Endothelial cell of hepatic sinusoid (primary cell): ENCODE measurements around the gene ABCA6.
"Not testable (repeated sequence)": the region's sequence is repeated elsewhere in the genome, so short reads cannot be mapped to it uniquely, and the experiment has no call there.

Experiments used
- in situ Hi-C: cut with HindIII; loops from 2 replicates; pipeline ENCODE4 v1.10.0; 2017; ENCODE audit warnings: low sequenced_read_pairs

The ABCA6 gene, protein sequence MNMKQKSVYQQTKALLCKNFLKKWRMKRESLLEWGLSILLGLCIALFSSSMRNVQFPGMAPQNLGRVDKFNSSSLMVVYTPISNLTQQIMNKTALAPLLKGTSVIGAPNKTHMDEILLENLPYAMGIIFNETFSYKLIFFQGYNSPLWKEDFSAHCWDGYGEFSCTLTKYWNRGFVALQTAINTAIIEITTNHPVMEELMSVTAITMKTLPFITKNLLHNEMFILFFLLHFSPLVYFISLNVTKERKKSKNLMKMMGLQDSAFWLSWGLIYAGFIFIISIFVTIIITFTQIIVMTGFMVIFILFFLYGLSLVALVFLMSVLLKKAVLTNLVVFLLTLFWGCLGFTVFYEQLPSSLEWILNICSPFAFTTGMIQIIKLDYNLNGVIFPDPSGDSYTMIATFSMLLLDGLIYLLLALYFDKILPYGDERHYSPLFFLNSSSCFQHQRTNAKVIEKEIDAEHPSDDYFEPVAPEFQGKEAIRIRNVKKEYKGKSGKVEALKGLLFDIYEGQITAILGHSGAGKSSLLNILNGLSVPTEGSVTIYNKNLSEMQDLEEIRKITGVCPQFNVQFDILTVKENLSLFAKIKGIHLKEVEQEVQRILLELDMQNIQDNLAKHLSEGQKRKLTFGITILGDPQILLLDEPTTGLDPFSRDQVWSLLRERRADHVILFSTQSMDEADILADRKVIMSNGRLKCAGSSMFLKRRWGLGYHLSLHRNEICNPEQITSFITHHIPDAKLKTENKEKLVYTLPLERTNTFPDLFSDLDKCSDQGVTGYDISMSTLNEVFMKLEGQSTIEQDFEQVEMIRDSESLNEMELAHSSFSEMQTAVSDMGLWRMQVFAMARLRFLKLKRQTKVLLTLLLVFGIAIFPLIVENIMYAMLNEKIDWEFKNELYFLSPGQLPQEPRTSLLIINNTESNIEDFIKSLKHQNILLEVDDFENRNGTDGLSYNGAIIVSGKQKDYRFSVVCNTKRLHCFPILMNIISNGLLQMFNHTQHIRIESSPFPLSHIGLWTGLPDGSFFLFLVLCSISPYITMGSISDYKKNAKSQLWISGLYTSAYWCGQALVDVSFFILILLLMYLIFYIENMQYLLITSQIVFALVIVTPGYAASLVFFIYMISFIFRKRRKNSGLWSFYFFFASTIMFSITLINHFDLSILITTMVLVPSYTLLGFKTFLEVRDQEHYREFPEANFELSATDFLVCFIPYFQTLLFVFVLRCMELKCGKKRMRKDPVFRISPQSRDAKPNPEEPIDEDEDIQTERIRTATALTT (N-terminal part only)

DNA sequence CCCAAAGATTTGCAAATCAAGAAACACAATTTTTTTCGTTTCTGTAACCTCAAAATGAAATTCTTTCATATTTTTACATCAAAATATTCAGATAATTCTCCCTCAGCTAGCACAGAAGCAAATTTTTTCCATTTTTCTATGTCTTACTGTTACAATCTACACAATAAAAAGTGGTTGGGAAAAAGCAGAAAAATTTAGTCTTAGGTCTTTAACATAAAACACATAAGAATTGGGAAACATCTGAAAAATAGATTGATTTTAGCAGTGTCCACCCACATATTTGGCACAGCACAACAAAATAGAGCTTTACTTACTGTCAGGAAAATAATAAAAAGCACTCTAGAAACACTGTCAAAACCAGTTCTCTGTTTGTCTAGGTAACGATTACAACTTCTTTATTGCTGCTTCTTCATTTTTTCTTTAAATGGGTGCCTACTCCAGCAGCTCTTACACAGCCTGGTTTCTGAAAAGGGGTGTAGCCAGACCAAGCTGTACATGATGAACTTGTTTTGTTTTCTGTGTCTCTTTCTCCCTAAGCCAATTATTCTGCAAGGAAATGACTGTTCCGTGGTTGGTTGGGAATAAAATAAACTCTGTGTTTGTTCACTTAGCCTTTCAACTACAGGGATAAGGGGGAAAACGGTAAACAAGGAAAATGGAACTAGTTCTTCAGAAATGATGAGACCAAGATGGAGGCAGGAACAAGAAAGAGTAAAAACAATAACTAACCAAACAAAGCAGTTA lies at the start of gene ABCA6:
TSS of gene ABCA6 (minus strand) at position 465 of the 744 bp plus-strand sequence. CDS start 1,192 bp downstream, outside the sequence.
- in situ Hi-C loops, result no loop called here

DNA sequence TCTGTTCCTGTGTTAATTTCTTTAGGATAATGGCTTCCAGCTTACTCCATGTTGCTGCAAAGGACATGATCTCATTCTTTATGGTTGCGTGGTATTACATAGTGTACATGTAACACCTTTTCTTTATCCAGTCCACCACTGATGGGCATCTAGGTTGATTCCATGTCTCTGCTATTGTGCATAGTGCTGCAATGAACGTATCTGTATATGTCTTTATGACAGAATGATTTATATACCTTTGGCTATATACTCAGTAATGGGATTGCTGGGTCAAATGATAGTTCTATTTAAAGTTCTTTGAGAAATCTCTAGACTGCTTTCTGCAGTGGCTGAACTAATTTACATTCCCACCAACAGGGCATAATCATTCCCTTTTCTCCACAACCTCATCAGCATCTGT lies 47.1 kb upstream of the ABCA6 start:
- in situ Hi-C loops, result no loop called here

DNA sequence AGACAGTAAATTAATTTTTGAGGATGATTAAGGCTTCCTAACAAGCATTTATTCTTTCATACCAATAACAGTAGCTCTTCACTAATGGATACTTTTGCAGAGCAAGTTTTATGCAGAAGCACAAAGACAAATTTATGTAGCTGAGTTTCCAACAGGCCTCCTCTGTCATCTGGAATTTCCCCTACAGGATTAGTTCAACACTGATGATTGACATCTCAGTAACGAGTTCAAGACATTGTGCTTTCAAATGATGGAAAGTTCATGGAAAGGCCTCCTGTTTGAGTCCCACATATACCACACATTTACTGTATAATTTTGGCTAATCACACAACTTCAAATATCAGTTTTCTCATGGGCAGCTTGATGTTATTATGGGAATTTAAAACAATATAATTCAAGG lies 46.4 kb upstream of the ABCA6 start:
- in situ Hi-C loops, result no loop called here

DNA sequence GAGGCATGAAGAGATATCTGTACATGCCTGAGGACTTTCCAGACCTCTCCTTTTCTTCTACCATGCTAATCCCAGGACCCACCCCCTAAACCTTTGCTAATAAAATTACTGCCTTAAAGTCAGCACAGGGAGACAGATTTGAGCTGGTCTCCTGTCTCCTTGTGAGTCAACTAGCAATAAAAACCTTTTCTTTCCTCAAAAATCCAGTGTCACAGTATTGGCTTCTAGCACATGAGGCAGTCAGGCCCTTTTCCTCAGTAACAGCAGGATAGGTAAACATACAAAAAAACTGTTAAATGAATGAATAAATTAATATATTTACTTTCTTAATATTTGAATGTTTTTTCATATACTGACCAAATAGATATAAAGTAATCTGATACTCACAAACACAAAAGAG lies 45.6 kb upstream of the ABCA6 start:
- in situ Hi-C loops, result no loop called here

DNA sequence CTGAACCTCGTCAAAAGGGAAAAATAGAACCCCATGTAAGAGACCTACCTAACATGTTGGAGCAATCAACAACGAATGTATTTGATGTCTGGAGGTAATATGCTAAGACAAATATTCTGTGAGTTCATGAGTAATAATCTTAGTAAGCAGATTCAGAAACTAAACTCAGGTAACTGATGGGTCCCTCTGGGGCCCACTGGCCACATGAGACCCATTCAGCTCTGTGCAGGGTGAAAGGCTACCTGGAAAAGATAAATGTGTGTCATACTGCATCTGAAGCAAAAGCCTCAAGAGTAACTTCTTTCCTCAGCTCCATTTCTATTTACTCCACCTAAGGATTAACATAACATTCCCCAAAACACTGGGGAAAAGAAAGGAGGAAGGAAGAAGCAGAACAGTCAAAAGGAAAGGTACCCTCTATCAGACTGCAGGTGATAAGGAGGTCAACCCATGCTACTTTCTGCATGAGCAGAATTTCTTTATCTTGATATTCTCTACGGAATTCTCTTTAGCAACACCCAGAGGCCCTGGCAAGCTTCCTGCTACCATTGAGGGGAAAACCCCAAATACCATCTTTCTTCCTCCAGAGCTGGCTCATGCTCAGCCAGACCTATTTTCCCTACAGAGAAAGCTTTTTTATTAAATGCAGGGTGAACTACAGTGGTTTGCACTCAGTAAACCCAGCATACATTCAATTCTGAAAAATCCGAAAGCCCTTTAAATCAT lies 37.7 kb upstream of the ABCA6 start:
- in situ Hi-C loops, result no loop called here

DNA sequence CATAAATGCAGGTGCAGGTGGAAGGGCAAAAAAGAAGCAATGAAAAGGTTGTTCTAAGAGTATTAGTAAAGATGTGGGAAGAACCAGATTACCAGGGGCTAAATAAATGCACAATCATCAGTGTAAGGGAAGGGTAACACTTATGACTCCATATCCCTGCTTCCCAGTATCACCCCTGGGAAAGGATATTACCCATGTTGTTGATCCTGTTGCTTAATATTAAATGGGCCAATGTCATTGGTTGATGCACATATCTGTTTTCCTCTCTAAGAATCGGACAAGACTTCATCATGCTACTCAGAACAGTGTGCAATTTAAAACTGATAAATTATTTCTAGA lies 34.7 kb upstream of the ABCA6 start:
- in situ Hi-C loops, result no loop called here

DNA sequence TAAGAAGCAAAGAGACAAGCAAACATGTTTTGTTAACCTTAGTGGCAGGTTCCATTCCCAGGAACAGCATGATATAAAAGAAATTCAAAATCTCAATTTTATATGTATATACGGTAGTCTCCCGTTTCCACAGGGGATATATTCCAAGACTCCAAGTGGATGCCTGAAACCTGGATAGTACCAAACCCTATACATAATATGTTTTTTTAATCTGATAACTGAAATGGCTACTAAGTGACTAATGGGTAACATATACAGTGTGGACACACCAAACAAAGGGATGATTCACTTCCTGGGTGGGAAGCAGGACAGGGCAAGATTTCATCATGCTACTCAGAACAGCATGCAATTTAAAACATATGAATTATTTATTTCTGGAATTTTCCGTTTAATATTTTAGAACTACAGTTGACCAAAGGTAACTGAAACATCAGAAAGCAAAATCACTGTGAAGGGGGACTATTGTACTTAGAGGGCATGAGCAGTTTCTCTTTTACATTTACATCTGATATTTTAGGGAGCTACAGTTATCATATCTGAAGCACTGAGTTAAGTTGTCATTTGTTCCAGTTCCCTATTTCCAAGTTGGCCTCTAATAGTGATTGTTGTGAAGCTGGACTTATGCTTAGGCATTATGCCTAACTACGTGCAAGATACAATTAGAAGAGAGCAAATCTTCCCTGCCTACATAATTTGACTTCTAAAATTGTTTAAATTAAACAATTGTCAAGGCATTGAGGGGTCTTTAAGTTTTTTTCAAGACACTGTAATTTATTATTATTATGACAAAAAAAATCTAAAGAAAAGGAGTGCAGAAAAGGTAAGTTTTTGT lies 34.1 kb upstream of the ABCA6 start:
- in situ Hi-C loops, result no loop called here

DNA sequence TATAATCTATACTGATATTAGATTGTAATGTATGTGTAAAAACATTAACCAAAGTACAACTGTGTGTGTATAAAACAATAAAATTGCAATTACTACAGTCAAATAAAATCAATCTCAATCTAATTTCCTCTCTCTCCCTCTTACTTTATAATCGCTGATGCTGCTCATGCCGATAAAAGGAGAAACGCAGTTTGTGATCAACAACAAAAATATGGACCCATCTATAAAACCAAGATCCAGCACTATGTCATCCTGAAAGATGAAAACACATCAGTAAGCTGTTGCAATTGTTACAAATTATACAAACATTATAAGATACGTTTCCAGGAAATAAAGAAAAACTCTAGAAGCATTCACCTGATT lies 33.5 kb upstream of the ABCA6 start:
- in situ Hi-C loops, result no loop called here

DNA sequence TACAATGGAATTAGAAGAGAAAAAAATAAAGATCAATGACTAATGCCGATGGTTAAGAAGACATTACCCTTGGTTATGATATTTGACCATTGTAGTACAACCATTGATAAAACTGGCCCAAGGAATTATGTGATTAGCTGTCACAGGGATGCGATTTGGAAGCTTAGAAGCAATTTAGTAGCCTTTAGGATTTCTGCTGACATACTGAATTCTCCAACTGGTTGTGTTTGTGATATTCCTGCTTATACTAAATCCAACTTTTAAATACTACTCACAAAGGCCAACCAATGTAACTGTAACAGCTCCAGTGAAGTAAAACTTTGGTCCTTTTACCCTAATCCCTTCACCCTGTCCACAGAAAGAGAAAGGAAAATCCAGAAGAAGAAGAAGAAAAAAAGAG lies 31.4 kb upstream of the ABCA6 start:
- in situ Hi-C loops, result no loop called here

DNA sequence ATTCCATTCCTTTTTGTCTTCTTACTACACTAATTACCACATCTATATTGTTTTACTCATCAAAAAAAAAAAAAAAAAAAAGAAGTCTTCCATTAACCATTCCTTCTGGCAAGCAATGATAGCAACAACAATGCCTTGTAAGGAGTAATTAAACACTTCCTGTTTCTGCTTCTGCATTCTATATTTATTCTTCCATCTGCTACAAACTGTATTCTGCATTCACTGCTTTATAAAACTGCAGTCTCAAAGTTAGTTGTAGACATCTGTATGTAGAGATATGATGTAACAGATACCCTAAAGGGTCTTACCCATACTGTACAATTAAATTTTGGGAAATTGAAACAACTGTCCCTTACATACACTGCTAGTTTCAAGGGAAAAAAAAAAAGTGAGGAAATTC lies 28.7 kb upstream of the ABCA6 start:
- in situ Hi-C loops, result no loop called here

DNA sequence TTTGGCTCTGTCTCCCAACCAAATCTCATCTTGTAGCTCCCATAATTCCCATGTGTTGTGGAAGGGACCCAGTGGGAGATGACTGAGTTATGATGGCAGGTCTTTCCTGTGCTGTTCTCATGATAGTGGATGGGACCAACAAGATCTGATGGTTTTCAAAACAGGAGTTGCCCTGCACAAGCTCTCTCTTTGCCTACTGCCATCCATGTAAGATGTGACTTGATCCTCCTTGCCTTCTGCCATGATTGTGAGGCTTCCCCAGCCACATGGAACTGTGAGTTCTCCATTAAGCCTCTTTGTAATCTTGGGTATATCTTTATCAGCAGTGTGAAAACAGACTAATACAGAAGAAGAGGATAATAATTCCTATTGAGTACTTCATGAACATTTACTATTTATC lies 26.9 kb upstream of the ABCA6 start:
- in situ Hi-C loops, result not testable (repeated sequence)

DNA sequence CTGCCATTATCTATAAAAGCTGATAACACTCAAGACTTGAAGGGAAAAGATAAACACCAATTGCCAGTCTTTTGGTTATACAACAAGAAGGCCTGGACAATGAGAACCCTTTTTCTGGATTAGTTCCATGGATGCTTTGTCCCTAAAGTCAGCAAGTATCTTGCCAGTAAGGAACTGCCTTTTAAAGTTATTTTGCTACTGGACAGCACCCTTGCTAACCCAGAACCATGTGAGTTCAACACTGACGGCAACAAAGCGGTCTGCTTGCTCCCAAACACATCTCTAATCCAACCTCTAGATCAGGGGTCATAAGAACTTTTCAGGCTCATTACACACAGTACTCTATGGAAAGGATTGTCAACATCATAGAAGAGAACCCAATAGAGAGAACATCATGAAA lies 25.3 kb upstream of the ABCA6 start:
- in situ Hi-C loops, result no loop called here

DNA sequence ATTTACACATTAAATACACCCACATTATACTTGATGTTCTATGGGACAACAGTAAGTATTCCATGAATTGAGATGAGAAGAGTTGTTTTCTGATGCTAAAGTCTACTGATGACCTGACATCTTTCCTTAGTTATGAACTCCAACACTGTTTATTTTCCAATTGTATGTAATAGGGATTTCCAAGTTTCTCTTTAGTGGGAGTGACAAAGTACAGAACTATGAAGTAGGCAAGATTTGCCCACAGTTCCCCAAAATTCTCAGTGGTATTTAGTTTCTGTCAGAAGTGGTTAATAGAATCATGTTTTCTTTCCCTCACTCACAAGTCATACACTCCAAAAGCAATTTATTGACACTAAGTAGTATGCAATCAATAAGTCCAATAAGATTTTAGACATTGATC lies 22.5 kb upstream of the ABCA6 start:
- in situ Hi-C loops, result no loop called here

DNA sequence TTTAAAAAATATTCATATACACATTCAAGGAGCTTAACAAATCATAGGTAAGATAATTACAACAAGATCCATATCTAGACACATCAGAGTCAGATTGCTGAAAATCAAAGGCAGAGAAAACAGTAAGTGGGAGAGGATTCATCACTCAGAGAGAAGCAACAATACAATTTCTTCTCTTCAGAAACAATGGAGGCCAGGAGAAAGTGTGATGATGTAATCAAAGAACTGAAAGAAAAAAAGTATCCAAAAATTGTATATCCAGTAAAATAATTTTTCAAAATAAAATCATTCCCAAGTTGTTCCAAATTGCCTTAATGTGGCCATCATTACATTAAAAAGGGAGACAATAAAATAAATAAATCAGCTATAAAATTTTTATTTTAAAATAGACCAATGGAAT lies 17.7 kb upstream of the ABCA6 start:
- in situ Hi-C loops, result no loop called here

DNA sequence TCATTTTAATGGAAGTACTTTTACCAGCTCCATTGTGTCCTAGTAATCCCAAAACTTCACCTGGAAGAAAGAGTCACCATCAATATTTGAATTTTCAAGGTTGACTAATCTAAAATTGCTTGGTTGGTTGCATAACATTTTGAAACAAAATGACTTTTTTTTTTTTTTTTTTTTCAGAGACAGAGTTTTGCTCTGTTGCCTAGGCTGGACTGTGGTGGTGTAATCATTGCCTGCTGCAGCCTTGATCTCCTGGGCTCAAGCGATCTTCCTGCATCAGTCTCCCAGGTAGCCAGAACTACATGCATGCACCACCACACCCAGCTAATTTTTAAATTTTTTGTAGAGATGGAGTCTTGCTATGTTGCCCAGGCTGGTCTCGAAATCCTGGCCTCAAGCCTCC lies 12.6 kb upstream of the ABCA6 start:
- in situ Hi-C loops, result no loop called here

DNA sequence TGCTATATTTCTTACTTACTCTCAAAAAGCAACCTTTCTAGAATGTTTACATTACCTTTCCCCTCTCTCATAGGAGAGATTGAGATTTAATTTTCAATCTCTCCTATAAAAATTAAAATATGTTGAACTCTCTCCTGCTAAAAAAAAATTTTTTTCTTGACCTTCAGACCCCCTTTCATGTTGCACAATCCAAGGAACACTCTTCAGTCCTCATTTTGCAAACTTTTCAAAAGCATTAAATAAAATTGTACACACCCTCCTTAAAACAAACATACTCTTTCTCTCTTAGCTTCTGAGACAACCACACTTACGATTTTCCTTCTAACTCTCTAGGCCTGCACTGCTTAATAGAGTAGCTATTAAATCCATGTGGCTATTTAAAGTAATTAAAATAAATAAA lies 8.6 kb upstream of the ABCA6 start:
- in situ Hi-C loops, result no loop called here

DNA sequence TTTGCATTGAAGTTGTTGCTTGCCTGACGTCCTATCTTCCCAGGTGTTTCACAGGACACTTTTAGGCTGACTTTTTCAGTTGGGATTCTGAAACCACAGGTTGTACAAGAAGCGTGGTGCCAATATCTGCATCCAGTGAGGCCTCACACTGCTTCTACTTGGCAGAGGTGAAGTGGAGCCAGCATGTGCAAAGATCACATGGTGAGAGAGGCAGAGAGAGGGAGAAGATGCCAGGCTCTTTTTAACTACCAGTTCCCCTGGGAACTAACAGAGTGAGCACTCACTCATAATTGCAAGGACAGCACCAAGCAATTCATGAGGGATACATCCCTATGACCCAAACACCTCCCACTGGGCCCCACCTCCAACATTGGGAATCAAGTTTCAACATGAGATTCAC lies 5.8 kb upstream of the ABCA6 start:
- in situ Hi-C loops, result no loop called here

DNA sequence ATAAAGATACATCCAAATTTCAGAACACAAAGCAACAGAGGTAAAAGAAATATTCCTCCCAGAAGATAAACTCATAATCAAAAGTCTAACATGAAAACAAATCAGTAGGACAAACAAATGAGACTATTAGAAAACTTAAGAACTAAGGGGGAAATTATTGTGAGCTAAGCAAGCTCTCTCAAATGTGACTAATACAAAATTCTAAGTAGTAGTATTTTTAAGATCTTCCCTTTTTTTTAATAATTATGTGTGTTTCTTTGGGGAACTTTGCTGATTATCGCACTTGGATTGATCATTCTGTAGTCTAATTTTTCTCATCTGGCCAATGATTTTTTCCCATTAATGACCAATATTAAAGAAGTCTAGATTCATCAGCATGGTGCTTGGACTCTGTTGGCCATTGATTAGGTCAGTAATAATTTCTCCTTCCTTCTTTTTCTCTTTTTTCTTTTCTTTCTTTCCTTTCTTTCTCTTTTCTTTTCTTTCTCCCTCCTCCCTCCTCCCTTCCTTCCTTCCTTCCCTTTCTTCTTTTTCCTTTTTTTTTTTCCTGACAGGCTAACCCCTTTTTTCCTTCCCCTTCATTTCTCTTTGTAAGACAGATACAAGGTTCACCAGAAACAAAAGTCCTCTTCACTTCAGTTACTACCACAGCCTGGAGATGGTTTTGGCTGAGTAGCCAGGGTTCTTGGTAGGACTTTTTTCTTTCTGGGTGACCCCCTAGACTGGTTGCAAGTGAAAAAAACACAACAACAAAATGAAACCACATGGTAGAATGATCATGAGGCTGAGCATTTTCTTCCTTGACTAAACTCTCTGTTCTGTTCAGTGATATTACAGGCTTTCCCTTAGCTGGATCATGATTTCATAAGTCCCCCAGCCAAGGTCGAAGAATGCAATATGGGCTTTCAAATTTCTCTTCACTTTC lies 2.9 kb upstream of the ABCA6 start:
- in situ Hi-C loops, result no loop called here
